ENCODE data around the gene C11orf65. TPM values are rescaled to one million over a fixed set of nuclear protein-coding genes. Genes with fewer than 3 reads are reported as not detected.

Gene C11orf65, protein sequence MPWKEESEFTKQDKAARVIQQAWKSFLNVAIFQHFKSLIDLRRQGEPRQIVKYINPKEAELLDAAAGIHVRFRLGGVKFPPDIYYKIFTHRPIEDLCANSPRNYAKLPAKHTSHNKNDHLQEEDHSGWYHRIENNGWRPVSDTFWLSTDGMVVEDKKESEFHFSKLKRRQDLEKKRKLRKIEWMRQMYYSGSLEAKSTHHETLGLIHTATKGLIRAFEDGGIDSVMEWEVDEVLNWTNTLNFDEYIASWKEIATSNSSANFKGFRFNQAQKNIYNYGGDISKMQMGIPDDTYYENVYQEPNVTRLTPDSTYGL
- 0.42 and 0.67 TPM in 2 replicates for total RNA-seq
- long read RNA-seq, partial matches to known transcripts, result 0 of 1 reads
- long read RNA-seq, other reads (novel, unspliced or antisense), result 1 of 1 reads

DNA sequence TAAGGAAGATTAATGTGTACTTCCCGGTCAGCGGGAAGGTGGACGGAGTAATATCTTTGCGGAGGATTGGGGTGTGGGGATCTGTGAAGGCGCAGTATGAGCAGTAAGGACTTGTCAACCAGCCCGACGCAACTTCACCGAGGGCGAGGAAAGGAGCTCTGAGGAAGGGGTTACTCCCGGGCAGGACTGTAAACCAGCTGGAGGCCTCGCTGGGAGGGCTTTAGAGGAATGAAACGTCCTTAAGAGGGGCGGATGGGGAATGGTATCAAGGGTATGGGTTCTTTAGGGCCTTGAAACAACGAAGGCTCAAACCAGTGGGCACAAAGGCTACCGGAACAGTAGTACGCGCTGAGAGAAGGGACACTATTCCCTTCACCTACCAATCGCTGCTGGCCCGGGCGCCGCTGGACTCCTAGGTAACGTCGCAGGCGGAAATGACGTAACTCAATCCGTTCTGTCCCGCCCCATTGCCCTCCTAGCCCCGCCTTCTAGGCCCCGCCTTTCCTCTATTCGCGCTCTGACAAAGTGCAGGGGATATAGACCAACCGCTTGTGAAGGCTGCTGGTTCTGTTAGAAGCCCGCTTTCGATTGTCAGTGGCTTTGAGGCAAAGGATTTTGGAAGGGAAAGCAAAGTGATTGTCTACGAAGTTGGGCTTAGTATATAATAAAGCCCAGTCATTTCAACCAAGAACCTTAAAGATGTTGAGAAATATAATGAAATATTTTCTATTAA, at the start of gene C11orf65:
C11orf65 (minus strand) TSS at position 439 of the 733 bp plus-strand sequence. CDS start 5,970 bp downstream, outside the sequence.
- TF ChIP-seq, protein P1, sequence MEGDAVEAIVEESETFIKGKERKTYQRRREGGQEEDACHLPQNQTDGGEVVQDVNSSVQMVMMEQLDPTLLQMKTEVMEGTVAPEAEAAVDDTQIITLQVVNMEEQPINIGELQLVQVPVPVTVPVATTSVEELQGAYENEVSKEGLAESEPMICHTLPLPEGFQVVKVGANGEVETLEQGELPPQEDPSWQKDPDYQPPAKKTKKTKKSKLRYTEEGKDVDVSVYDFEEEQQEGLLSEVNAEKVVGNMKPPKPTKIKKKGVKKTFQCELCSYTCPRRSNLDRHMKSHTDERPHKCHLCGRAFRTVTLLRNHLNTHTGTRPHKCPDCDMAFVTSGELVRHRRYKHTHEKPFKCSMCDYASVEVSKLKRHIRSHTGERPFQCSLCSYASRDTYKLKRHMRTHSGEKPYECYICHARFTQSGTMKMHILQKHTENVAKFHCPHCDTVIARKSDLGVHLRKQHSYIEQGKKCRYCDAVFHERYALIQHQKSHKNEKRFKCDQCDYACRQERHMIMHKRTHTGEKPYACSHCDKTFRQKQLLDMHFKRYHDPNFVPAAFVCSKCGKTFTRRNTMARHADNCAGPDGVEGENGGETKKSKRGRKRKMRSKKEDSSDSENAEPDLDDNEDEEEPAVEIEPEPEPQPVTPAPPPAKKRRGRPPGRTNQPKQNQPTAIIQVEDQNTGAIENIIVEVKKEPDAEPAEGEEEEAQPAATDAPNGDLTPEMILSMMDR (IDR thresholded peaks at IDR 0.05; ENCODE audit: unreplicated experiment), result no peak
- DNase-seq (ENCODE audit: low spot score, unreplicated experiment), result peak; percentile 85
- H3K4me3 Mint-ChIP-seq (ENCODE audit: low read depth), result peak within 1 kb of the TSS; percentile 98
- peaks cover 3% of the 10 kb centered on the region for H3K36me3 Mint-ChIP-seq (ENCODE audit: insufficient read depth)
- no peaks in the 10 kb centered on the region for H3K27me3 Mint-ChIP-seq
- H3K4me1 Mint-ChIP-seq (ENCODE audit: low read depth), result peaks cover 14% of the 10 kb centered on the region
- peak within 1 kb of the TSS; percentile 100 for H3K27ac Mint-ChIP-seq
- peaks cover 3% of the 10 kb centered on the region for H3K9me3 Mint-ChIP-seq (ENCODE audit: low read depth)

DNA sequence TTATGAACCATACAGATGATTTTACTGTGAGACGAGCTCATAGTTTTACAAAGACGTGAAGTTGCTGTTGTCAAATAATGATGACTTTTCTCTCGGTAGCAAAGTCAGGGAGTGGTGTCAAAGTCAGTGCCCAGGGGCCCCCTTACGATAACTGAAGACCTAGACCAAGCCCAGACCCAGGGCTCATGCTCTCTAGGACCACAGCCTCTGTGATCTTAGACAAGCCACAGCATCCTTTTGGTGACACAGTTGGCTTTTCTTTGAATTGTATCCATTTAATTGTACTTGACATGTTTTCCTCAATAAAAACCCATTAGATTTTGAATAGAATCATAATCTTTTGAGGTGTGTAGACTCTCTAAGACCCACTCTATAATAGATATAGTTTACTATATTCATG, 48.8 kb upstream of the C11orf65 start:
- Mint-ChIP-seq H3K27ac (no peak overlapping the region), H3K9me3 (ENCODE audit: low read depth) (peaks cover 5% of the 10 kb centered on the region), H3K27me3 (no peaks in the 10 kb centered on the region), H3K4me1 (ENCODE audit: low read depth) (no peaks in the 10 kb centered on the region), H3K36me3 (ENCODE audit: insufficient read depth) (peaks cover 50% of the 10 kb centered on the region), H3K4me3 (ENCODE audit: low read depth) (no peak overlapping the region)
- TF ChIP-seq, protein P1 (IDR thresholded peaks at IDR 0.05; ENCODE audit: unreplicated experiment), result no peak
- no peak for DNase-seq (ENCODE audit: low spot score, unreplicated experiment)

DNA sequence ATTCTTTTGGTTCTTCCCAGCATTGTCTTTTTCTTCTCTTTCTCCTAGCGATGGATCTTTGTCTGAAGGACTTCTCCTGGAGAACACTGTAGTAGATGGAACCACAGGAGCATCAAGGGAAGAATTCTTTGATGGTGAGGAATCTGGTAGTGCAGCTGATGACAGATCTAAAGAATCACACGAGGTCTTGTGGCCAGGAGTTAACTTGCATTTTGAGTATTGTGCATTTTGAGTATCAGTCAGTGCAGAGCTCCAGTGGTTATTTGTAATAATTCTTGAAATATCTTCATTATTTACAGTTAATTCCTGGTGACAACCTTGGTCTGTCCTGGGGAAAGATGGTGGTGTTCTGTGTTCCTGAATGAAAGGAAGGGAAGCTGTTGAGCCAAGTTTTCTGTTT, 45.4 kb upstream of the C11orf65 start:
- no peak for DNase-seq (ENCODE audit: low spot score, unreplicated experiment)
- Mint-ChIP-seq H3K27me3 (no peaks in the 10 kb centered on the region), H3K4me3 (ENCODE audit: low read depth) (no peak overlapping the region), H3K9me3 (ENCODE audit: low read depth) (peaks cover 5% of the 10 kb centered on the region), H3K36me3 (ENCODE audit: insufficient read depth) (peaks cover 66% of the 10 kb centered on the region), H3K4me1 (ENCODE audit: low read depth) (no peaks in the 10 kb centered on the region), H3K27ac (no peak overlapping the region)
- TF ChIP-seq, protein P1 (IDR thresholded peaks at IDR 0.05; ENCODE audit: unreplicated experiment), result no peak

DNA sequence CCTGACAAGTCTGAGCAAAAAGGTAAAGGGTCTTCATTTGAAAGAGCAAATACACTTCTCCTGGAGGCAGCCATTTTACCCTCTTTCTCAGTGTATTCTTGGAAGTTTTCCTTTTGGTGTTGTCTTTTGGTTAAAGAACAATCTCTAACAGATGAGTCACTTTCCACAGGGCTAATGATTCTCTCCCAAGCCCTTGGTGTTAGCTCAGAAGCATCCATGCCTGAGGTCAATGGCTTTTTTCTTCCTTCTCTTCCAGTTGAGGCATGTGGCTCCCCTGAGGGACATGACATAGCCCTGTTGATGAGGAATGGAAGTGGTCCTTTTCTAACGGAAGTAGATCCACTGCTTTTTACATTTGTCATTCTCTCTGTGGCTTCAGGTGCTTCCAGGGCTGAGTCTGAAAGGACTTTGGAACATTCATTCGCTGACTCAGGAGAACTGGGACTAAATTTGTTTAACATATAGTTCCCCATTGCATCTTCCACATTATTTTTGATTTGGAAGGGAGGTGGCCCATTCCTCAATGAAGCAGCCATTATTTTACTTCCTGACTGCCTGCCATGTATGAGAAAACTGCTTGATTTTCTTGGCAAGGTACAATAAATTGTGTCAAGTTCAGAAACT, 44.6 kb upstream of the C11orf65 start:
- H3K27ac Mint-ChIP-seq, result no peak overlapping the region
- peaks cover 68% of the 10 kb centered on the region for H3K36me3 Mint-ChIP-seq (ENCODE audit: insufficient read depth)
- H3K4me1 Mint-ChIP-seq (ENCODE audit: low read depth), result no peaks in the 10 kb centered on the region
- H3K27me3 Mint-ChIP-seq, result no peaks in the 10 kb centered on the region
- no peak for DNase-seq (ENCODE audit: low spot score, unreplicated experiment)
- peaks cover 5% of the 10 kb centered on the region for H3K9me3 Mint-ChIP-seq (ENCODE audit: low read depth)
- no peak overlapping the region for H3K4me3 Mint-ChIP-seq (ENCODE audit: low read depth)
- TF ChIP-seq, protein P1 (IDR thresholded peaks at IDR 0.05; ENCODE audit: unreplicated experiment), result no peak
